SU-DHL-6 (cell line): ENCODE measurements around the gene ST8SIA4.

Experiments used
- H2AFZ ChIP-seq: fragments of 200-600 bp; sonication (generic); 2 replicates; pipeline ENCODE4 v1.6.1; 2014; ENCODE audit warnings: low read depth, mild to moderate bottlenecking, moderate library complexity, mixed read lengths, antibody characterized with exemption, low read length; ENCODE audit not compliant: severe bottlenecking
- H3F3A ChIP-seq: fragments of 200-600 bp; shearing (Covaris generic); 2 replicates; pipeline ENCODE4 v1.6.0; 2016; ENCODE audit warnings: antibody characterized with exemption, mild to moderate bottlenecking; ENCODE audit not compliant: insufficient read depth
- H3K27ac ChIP-seq: fragments of 200-600 bp; sonication (generic); 2 replicates; pipeline ENCODE4 v1.5.1; 2016; ENCODE audit warnings: low read depth, mild to moderate bottlenecking, low read length, moderate library complexity, mixed read lengths
- H3K27me3 ChIP-seq: fragments of 200-600 bp; sonication (generic), shearing (Covaris generic); 2 replicates; pipeline ENCODE4 v1.6.0; 2014; ENCODE audit warnings: mild to moderate bottlenecking, low read length
- H3K36me3 ChIP-seq: fragments of 200-600 bp; sonication (generic); 2 replicates; pipeline ENCODE4 v1.6.1; 2014; ENCODE audit warnings: mild to moderate bottlenecking, low read length, mixed read lengths
- H3K4me2 ChIP-seq: fragments of 300-600, 200-600 bp; shearing (Covaris generic), sonication (generic); 2 replicates; pipeline ENCODE4 v1.6.0; 2014; ENCODE audit warnings: low read length, low read depth, mild to moderate bottlenecking; ENCODE audit not compliant: poor library complexity, severe bottlenecking
- H3K4me3 ChIP-seq: fragments of 200-600 bp; sonication (generic); 2 replicates; pipeline ENCODE4 v1.5.1; 2014; ENCODE audit warnings: antibody characterized with exemption, low read length, mild to moderate bottlenecking, mixed read lengths; ENCODE audit not compliant: insufficient read depth, poor library complexity, severe bottlenecking
- H3K79me2 ChIP-seq: fragments of 200-600 bp; sonication (generic); 2 replicates; pipeline ENCODE4 v1.6.1; 2014; ENCODE audit warnings: mild to moderate bottlenecking, low read length, moderate library complexity; ENCODE audit not compliant: insufficient read depth
- H3K9ac ChIP-seq: fragments of 200-600 bp; sonication (generic); 2 replicates; pipeline ENCODE4 v1.7.0; 2014; ENCODE audit warnings: mild to moderate bottlenecking, low read length
- H3K9me2 ChIP-seq: fragments of 200-600 bp; sonication (generic); replicated peaks from 2 replicates; pipeline ENCODE4 v1.6.1; 2014; ENCODE audit warnings: low read length; ENCODE audit not compliant: insufficient read depth
- H3K9me3 ChIP-seq: fragments of 200-600 bp; sonication (generic); 2 replicates; pipeline ENCODE4 v1.6.1; 2014; ENCODE audit warnings: low read length, mixed read lengths; ENCODE audit not compliant: insufficient read depth
- H4K20me1 ChIP-seq: fragments of 200-600 bp; sonication (generic); 2 replicates; pipeline ENCODE4 v1.6.1; 2014; ENCODE audit warnings: low read depth, mild to moderate bottlenecking, antibody characterized with exemption, low read length, moderate library complexity, mixed read lengths
- CTCF ChIP-seq: fragments of 200-600 bp; sonication (generic); IDR thresholded peaks from one replicate; pipeline ENCODE4 v1.5.1; 2017; ENCODE audit warnings: antibody characterized with exemption, mild to moderate bottlenecking, low read length, moderate library complexity; ENCODE audit not compliant: insufficient read depth, poor library complexity, severe bottlenecking
- EZH2phosphoT487 ChIP-seq: fragments of 200-600 bp; sonication (generic), shearing (Covaris generic); conservative IDR thresholded peaks from 2 replicates; pipeline ENCODE4 v1.6.1; 2018; ENCODE audit warnings: mild to moderate bottlenecking, antibody characterized with exemption, low read length, moderate library complexity, mixed read lengths

Gene ST8SIA4

GRCh38 chr5:100861148-100861547, 41.9 kb downstream of the ST8SIA4 start:
- no peak overlapping the region for H2AFZ ChIP-seq
- no peaks in the 10 kb centered on the region for H3K27me3 ChIP-seq
- peaks cover 34% of the 10 kb centered on the region for H3K79me2 ChIP-seq
- no peak overlapping the region for H3K9ac ChIP-seq
- H3K4me2 ChIP-seq: no peak overlapping the region
- H3K4me3 ChIP-seq: no peak overlapping the region
- H3K9me3 ChIP-seq: no peaks in the 10 kb centered on the region
- H3F3A ChIP-seq: peaks cover 50% of the 10 kb centered on the region
- H3K9me2 ChIP-seq: no peaks in the 10 kb centered on the region
- no peak for TF ChIP-seq EZH2phosphoT487
- peaks cover 15% of the 10 kb centered on the region; the same call in 1 of the 2 replicates for H3K36me3 ChIP-seq
- H4K20me1 ChIP-seq: no peaks in the 10 kb centered on the region
- no peak overlapping the region; the same call in 1 of the 2 replicates for H3K27ac ChIP-seq

- Histone ChIP-seq H3K9ac (no peak overlapping the region), H4K20me1 (no peaks in the 10 kb centered on the region), H3K4me2 (peak overlapping the region; percentile 94), H2AFZ (no peak overlapping the region), H3K27me3 (no peaks in the 10 kb centered on the region), H3K27ac (peak overlapping the region; percentile 97), H3K36me3 (peaks cover 15% of the 10 kb centered on the region; the same call in 1 of the 2 replicates), H3K9me2 (no peaks in the 10 kb centered on the region), H3K79me2 (peaks cover 38% of the 10 kb centered on the region), H3K9me3 (no peaks in the 10 kb centered on the region), H3F3A (peaks cover 51% of the 10 kb centered on the region), H3K4me3 (no peak overlapping the region)
- no peak for TF ChIP-seq EZH2phosphoT487
- TF ChIP-seq CTCF: no peak
These were observed 42.7 kb downstream of the ST8SIA4 start for GRCh38 chr5:100860407-100860806.

- Histone ChIP-seq H3K79me2 (peaks cover 42% of the 10 kb centered on the region), H3K9me3 (no peaks in the 10 kb centered on the region), H3K9ac (no peak overlapping the region), H3K36me3 (peaks cover 19% of the 10 kb centered on the region; the same call in 1 of the 2 replicates), H3K9me2 (no peaks in the 10 kb centered on the region), H3K4me2 (peak overlapping the region; percentile 94), H3K27me3 (no peaks in the 10 kb centered on the region), H2AFZ (no peak overlapping the region), H3K4me3 (no peak overlapping the region), H3F3A (peaks cover 64% of the 10 kb centered on the region), H4K20me1 (no peaks in the 10 kb centered on the region), H3K27ac (peak overlapping the region; percentile 97)
- TF ChIP-seq EZH2phosphoT487 (no peak), CTCF (no peak)
These were observed 44.0 kb downstream of the ST8SIA4 start for GRCh38 chr5:100858987-100859545.

- H3K9ac ChIP-seq: peak overlapping the region; percentile 54
- H4K20me1 ChIP-seq: no peaks in the 10 kb centered on the region
- peaks cover 37% of the 10 kb centered on the region for H3K79me2 ChIP-seq
- H3K27ac ChIP-seq: peak overlapping the region; percentile 97
- H3K4me3 ChIP-seq: peak overlapping the region; percentile 51
- no peaks in the 10 kb centered on the region for H3K9me3 ChIP-seq
- no peaks in the 10 kb centered on the region for H3K27me3 ChIP-seq
- TF ChIP-seq CTCF (no peak), EZH2phosphoT487 (no peak)
- peaks cover 11% of the 10 kb centered on the region; the same call in 1 of the 2 replicates for H3K36me3 ChIP-seq
- H3K9me2 ChIP-seq: no peaks in the 10 kb centered on the region
- no peak overlapping the region for H2AFZ ChIP-seq
- peak overlapping the region; percentile 94 for H3K4me2 ChIP-seq
- peaks cover 84% of the 10 kb centered on the region for H3F3A ChIP-seq
These were observed 46.6 kb downstream of the ST8SIA4 start for GRCh38 chr5:100856462-100856861.
